ENCODE measurements around the gene PLD4. TPM values are rescaled to one million over a fixed set of nuclear protein-coding genes. Genes with fewer than 3 reads are reported as not detected.

Gene PLD4
- total RNA-seq, 2 experiments from 2014 or later = not detected

- H3K4me1 Mint-ChIP-seq (ENCODE audit: low read depth) = peaks cover 11% of the 10 kb centered on the region
- intact Hi-C loops (cut with micrococcal nuclease) = loop anchor here (1.0 to 2.0 kb wide), 2 partner anchors 44 kb away; partner anchors contain the start of gene CDCA4
These were observed 52.5 kb downstream of the PLD4 start for GRCh38 chr14:104977008-104977680.

GRCh38 chr14:104977681-104978653 is 53.3 kb downstream of the PLD4 start, which contains the start of gene AHNAK2:
Gene AHNAK2, minus strand, starts transcription at chr14:104978374. Its CDS starts 137 bp downstream, at chr14:104978237.
- Mint-ChIP-seq H3K9me3 (no peaks in the 10 kb centered on the region), H3K27ac (no peak within 1 kb of the TSS), H3K36me3 (ENCODE audit: low read depth) (no peaks in the 10 kb centered on the region), H3K27me3 (ENCODE audit: low read depth) (peaks cover 17% of the 10 kb centered on the region), H3K4me1 (ENCODE audit: low read depth) (peaks cover 11% of the 10 kb centered on the region), H3K4me3 (peak within 1 kb of the TSS; percentile 76)
- CTCF ChIA-PET = interaction anchor here (0.8 to 6.7 kb wide), 2 partner anchors 67 to 68 kb away, joined by 3 to 129 read pairs; no protein-coding TSS in a partner anchor
- DNase-seq = peak; percentile 45
- intact Hi-C loops (cut with micrococcal nuclease) = loop anchor here (1.0 to 2.0 kb wide), 2 partner anchors 43 to 45 kb away; partner anchors contain the start of gene CDCA4

More at GRCh38 chr14:104977008-104977680, 52.5 kb downstream of the PLD4 start:
- no peak for DNase-seq
- no peaks in the 10 kb centered on the region for H3K36me3 Mint-ChIP-seq (ENCODE audit: low read depth)
- no peaks in the 10 kb centered on the region for H3K9me3 Mint-ChIP-seq
- H3K27ac Mint-ChIP-seq = no peak overlapping the region
- CTCF ChIA-PET = interaction anchor here (0.6 to 6.7 kb wide), 7 partner anchors 37 to 118 kb away, joined by 3 to 129 read pairs (median 4); no protein-coding TSS in a partner anchor
- H3K27me3 Mint-ChIP-seq (ENCODE audit: low read depth) = peaks cover 17% of the 10 kb centered on the region
- peak overlapping the region; percentile 76 for H3K4me3 Mint-ChIP-seq

- DNase-seq = no peak
- Mint-ChIP-seq H3K36me3 (ENCODE audit: low read depth) (no peaks in the 10 kb centered on the region), H3K4me3 (peak overlapping the region; percentile 11), H3K9me3 (no peaks in the 10 kb centered on the region), H3K4me1 (ENCODE audit: low read depth) (peaks cover 11% of the 10 kb centered on the region), H3K27me3 (ENCODE audit: low read depth) (peaks cover 17% of the 10 kb centered on the region), H3K27ac (no peak overlapping the region)
- intact Hi-C loops (cut with micrococcal nuclease) = no loop called here
- CTCF ChIA-PET = interaction anchor here (0.8 kb wide), 1 partner anchor 67 kb away, joined by 3 read pairs; no protein-coding TSS in a partner anchor
These were observed 54.3 kb downstream of the PLD4 start for GRCh38 chr14:104978746-104979691.

GRCh38 chr14:104979758-104980610 is 55.3 kb downstream of the PLD4 start:
- DNase-seq = no peak
- peaks cover 13% of the 10 kb centered on the region for H3K4me1 Mint-ChIP-seq (ENCODE audit: low read depth)
- H3K4me3 Mint-ChIP-seq = no peak overlapping the region
- CTCF ChIA-PET = interaction anchor here (1.8 kb wide), 1 partner anchor 66 kb away, joined by 8 read pairs; no protein-coding TSS in a partner anchor
- no peak overlapping the region for H3K27ac Mint-ChIP-seq
- no peaks in the 10 kb centered on the region for H3K36me3 Mint-ChIP-seq (ENCODE audit: low read depth)
- peaks cover 17% of the 10 kb centered on the region for H3K27me3 Mint-ChIP-seq (ENCODE audit: low read depth)
- no peaks in the 10 kb centered on the region for H3K9me3 Mint-ChIP-seq
- intact Hi-C loops (cut with micrococcal nuclease) = loop anchor here (10.0 kb wide), 1 partner anchor 515 kb away; the partner anchor contains the start of gene TEDC1

DNA sequence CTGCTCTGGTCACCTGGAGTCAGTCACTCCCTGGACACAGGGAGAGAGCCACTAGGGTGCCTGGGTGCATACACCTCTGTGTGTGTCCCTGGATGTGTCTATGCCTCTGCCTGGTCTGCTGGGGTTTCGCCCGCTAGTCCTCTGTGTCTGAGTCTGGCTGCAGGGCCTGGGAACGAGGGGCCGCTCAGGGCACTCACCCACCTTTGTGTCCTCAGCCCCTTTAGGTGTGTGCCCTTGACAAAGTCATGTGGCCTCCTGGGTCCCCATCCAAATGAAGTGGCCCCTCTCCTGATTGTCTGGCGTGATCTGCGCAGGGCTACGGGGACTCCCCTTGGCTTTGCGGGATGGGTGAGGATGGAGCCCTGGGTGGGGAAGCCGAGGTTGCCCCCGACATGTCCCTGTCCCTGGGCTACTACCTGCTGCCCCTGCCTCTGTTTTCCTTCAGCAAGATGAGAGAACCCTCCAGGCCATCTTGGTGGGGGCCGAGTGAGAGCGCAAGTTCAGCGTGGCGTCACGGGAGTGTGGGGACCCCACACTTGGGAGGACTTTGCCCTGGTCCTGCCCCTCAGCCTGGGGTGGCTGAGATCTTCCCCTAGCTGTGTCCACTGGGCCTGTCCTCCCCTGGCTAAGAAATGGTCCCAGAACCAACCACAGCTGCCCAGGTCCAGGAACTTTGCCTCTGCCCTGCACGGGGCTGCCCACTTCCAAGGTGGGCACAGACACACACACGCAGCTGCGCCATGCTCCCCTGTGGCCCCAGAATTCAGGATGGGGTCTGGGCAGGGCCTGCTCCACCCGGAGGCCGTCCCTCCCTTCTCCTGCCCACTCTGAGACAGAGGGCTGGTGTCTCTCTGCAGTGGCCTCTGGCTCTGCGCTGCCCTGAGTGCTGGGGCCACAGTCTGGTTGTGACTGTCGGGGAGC is 56.2 kb downstream of the PLD4 start:
- peaks cover 10% of the 10 kb centered on the region for H3K4me1 Mint-ChIP-seq (ENCODE audit: low read depth)
- intact Hi-C loops (cut with micrococcal nuclease) = loop anchor here (10.0 kb wide), 1 partner anchor 514 kb away; the partner anchor contains the start of gene TEDC1
- H3K36me3 Mint-ChIP-seq (ENCODE audit: low read depth) = no peaks in the 10 kb centered on the region
- no peak for DNase-seq
- no peaks in the 10 kb centered on the region for H3K9me3 Mint-ChIP-seq
- H3K4me3 Mint-ChIP-seq = no peak overlapping the region
- no peak overlapping the region for H3K27ac Mint-ChIP-seq
- CTCF ChIA-PET = interaction anchor here (1.8 kb wide), 1 partner anchor 65 kb away, joined by 8 read pairs; no protein-coding TSS in a partner anchor
- peaks cover 17% of the 10 kb centered on the region for H3K27me3 Mint-ChIP-seq (ENCODE audit: low read depth)

DNA sequence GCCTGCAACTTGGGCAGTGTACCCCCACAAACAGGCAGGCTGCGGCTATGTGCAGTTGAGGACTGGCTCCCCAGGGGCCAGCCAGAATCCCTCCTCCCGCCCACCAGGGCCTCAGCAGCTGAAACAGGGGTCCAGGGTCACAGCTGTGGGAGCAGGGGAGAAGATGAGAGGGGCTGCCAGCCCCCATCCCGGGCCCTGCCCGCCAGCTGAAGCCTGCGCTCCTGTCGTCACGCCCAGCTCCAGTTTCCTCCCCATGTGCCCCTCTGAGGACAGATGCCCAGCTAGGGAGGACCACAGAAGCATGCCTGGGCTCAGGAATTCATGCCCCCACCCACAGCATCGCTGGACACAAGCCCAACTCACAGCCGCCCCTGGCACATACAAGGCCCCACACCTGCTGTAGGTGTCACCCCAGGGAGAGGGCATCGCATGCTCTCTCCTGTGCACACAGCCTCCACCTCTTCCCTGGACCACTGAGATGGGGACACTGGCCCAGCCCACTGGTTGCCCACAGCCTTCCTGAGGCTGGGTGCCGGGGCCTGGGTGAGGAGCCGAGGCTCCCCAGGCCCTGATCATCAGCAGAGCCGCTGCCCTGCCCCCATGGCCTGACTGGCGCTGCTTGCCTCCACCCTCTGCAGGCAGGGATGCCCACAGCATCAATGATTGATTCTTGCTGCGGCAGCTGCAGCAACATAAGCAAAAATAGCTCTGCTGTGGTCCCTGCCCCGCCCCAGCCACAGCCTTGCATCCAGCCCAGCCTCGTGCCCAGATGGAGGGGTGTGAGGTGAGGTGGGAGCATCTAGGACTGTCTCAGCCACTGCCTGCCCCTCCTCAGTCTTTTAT is 57.2 kb downstream of the PLD4 start:
- H3K4me1 Mint-ChIP-seq (ENCODE audit: low read depth) = peaks cover 11% of the 10 kb centered on the region
- H3K27me3 Mint-ChIP-seq (ENCODE audit: low read depth) = peaks cover 14% of the 10 kb centered on the region
- CTCF ChIA-PET = interaction anchor here (1.8 kb wide), 1 partner anchor 64 kb away, joined by 8 read pairs; no protein-coding TSS in a partner anchor
- intact Hi-C loops (cut with micrococcal nuclease) = loop anchor here (10.0 kb wide), 1 partner anchor 513 kb away; the partner anchor contains the start of gene TEDC1
- DNase-seq = no peak
- no peak overlapping the region for H3K27ac Mint-ChIP-seq
- H3K9me3 Mint-ChIP-seq = no peaks in the 10 kb centered on the region
- H3K4me3 Mint-ChIP-seq = no peak overlapping the region
- H3K36me3 Mint-ChIP-seq (ENCODE audit: low read depth) = no peaks in the 10 kb centered on the region

GRCh38 chr14:104982548-104983230 is 58.0 kb downstream of the PLD4 start:
- CTCF ChIA-PET = interaction anchor here (3.7 kb wide), 1 partner anchor 62 kb away, joined by 29 read pairs; no protein-coding TSS in a partner anchor
- Mint-ChIP-seq H3K9me3 (no peaks in the 10 kb centered on the region), H3K4me1 (ENCODE audit: low read depth) (peaks cover 7% of the 10 kb centered on the region), H3K27me3 (ENCODE audit: low read depth) (peaks cover 7% of the 10 kb centered on the region), H3K36me3 (ENCODE audit: low read depth) (no peaks in the 10 kb centered on the region), H3K4me3 (no peak overlapping the region), H3K27ac (no peak overlapping the region)
- DNase-seq = no peak
- intact Hi-C loops (cut with micrococcal nuclease) = loop anchor here (10.0 kb wide), 1 partner anchor 512 kb away; the partner anchor contains the start of gene TEDC1
